ENCODE measurements around the gene VAV2.

DNA sequence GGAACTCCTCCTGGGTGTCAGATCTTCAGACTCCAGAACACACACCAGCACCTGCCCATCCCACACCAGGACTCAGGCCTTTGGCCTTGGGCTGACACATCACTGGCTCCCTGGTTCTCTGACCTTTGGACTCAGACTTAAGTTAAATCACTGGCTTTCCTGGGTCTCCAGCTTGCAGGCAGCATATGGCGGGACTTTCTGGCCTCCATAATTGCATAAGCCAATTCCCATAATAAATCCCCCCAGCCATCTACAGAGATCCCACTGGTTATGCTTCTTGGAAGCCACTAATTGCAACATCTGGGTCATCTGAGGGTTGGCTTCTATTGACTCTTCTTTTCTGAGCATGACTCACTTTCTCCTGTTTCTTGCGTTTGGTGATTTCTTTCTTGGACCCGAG is 173.7 kb downstream of the VAV2 start:
- TF ChIP-seq, protein P1, sequence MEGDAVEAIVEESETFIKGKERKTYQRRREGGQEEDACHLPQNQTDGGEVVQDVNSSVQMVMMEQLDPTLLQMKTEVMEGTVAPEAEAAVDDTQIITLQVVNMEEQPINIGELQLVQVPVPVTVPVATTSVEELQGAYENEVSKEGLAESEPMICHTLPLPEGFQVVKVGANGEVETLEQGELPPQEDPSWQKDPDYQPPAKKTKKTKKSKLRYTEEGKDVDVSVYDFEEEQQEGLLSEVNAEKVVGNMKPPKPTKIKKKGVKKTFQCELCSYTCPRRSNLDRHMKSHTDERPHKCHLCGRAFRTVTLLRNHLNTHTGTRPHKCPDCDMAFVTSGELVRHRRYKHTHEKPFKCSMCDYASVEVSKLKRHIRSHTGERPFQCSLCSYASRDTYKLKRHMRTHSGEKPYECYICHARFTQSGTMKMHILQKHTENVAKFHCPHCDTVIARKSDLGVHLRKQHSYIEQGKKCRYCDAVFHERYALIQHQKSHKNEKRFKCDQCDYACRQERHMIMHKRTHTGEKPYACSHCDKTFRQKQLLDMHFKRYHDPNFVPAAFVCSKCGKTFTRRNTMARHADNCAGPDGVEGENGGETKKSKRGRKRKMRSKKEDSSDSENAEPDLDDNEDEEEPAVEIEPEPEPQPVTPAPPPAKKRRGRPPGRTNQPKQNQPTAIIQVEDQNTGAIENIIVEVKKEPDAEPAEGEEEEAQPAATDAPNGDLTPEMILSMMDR (IDR thresholded peaks at IDR 0.05): no peak
- TF ChIP-seq POLR2A (IDR thresholded peaks at IDR 0.05): no peak
